K562 (cell line): ENCODE results near the gene CTNNBL1. TPM values are rescaled to one million over a fixed set of nuclear protein-coding genes. Genes with fewer than 3 reads are reported as not detected.
A peak's percentile ranks its signal among the peaks of the same experiment; 100 is the strongest.

ENCODE experiments used
- ATAC-seq: fragments of 200-7000 bp; cut with Tn5 transposase; 3 replicates; pipeline ENCODE4 v1.9.1; 2020; ENCODE audit warnings: moderate library complexity
- BruUV-seq: library from RNA; stranded (reverse); fragments of 400-500 nt; replicated peaks from 2 replicates; lab custom pipeline; 2021; lab: Mats Ljungman, UMichigan
- CTCF ChIA-PET: fragments of 300-600 bp; formaldehyde crosslinking; extraction: SDS; loops from one replicate; lab custom pipeline; 2021; ENCODE audit warnings: low intra/inter-chr PET ratio; lab: Yijun Ruan, JAX
- POLR2A ChIA-PET: fragments of 300-600, 350-650 bp; sonication (Branson Sonifier 250); formaldehyde crosslinking; extraction: SDS; loops from one replicate; lab custom pipeline; 2021; ENCODE audit warnings: antibody characterized with exemption, inconsistent platforms; lab: Yijun Ruan, JAX
- DNase-seq, 4 experiments: peaks; one replicate each; pipeline versions ENCODE4 v3.0.0 to v3.0.0-alpha.2; 2011 to 2018; ENCODE audit warnings: low spot score in 3 of 4, mixed read lengths in 3 of 4; ENCODE audit errors: extremely low read depth in 1 of 4
- FAIRE-seq: peaks from 2 replicates; lab custom pipeline; 2011; peaks lifted over from hg19 to GRCh38; lab: Jason Lieb, UNC
- H2AFZ ChIP-seq: 2 replicates; pipeline ENCODE4 v1.6.0; 2011; ENCODE audit warnings: low read depth, low read length, control low read depth, inconsistent platforms
- H3K27ac ChIP-seq: fragments of 200-600 bp; 3 replicates; pipeline ENCODE4 v1.8.0; 2011; ENCODE audit warnings: low read depth, mild to moderate bottlenecking, control low read depth, inconsistent platforms, low read length, moderate library complexity, mixed read lengths; ENCODE audit errors: extremely low read depth
- H3K27me3 ChIP-seq, 2 experiments: fragments of 300-600 bp in 1 of 2; 2 replicates in 1 of 2; 3 replicates in 1 of 2; pipeline versions ENCODE4 v1.6.0 to v1.8.0; 2011; ENCODE audit warnings: inconsistent platforms in 2 of 2, low read length in 2 of 2, mild to moderate bottlenecking in 1 of 2, mixed read lengths in 1 of 2, moderate library complexity in 1 of 2; ENCODE audit not compliant: control insufficient read depth in 2 of 2, insufficient read depth in 2 of 2
- H3K36me3 ChIP-seq: fragments of 300-600 bp; 3 replicates; pipeline ENCODE4 v1.8.0; 2011; ENCODE audit warnings: mild to moderate bottlenecking, low read length, inconsistent platforms; ENCODE audit not compliant: control insufficient read depth, insufficient read depth
- H3K4me1 ChIP-seq, 2 experiments: fragments of 200-600 bp in 1 of 2; replicated peaks in 1 of 2; 2 replicates in 1 of 2; 3 replicates in 1 of 2; pipeline versions ENCODE4 v1.5.1 to v1.8.0; 2011; ENCODE audit warnings: inconsistent platforms in 2 of 2, low read length in 2 of 2, mild to moderate bottlenecking in 1 of 2, mixed read lengths in 1 of 2, moderate library complexity in 1 of 2; ENCODE audit not compliant: control insufficient read depth in 2 of 2, insufficient read depth in 2 of 2
- H3K4me2 ChIP-seq: 2 replicates; pipeline ENCODE4 v1.6.1; 2011; ENCODE audit warnings: low read length, control low read depth, inconsistent platforms, mixed read lengths; ENCODE audit not compliant: insufficient read depth
- H3K4me3 ChIP-seq: fragments of 200-600 bp; sonication (generic), shearing (Covaris generic); 2 replicates; pipeline ENCODE4 v1.5.1; 2016; ENCODE audit warnings: control low read depth, inconsistent platforms
- H3K79me2 ChIP-seq: fragments of 200-600 bp; 3 replicates; pipeline ENCODE4 v1.8.0; 2011; ENCODE audit warnings: low read length, inconsistent platforms; ENCODE audit not compliant: control insufficient read depth, insufficient read depth
- H3K9ac ChIP-seq, 2 experiments: 2 replicates each; pipeline versions ENCODE4 v1.6.0 to v1.6.1; 2011; ENCODE audit warnings: low read depth in 2 of 2, low read length in 2 of 2, control low read depth in 1 of 2, inconsistent platforms in 1 of 2, mild to moderate bottlenecking in 1 of 2, mixed read lengths in 1 of 2; ENCODE audit not compliant: insufficient read depth in 1 of 2
- H3K9me1 ChIP-seq: one replicate; pipeline ENCODE4 v1.6.0; 2011; ENCODE audit warnings: inconsistent platforms, mild to moderate bottlenecking, low read length, moderate library complexity; ENCODE audit not compliant: control insufficient read depth, insufficient read depth
- H3K9me3 ChIP-seq: replicated peaks from 2 replicates; pipeline ENCODE4 v1.5.1; 2011; ENCODE audit warnings: low read depth, low read length, inconsistent platforms; ENCODE audit not compliant: control insufficient read depth, insufficient read depth
- H4K20me1 ChIP-seq: replicated peaks from 2 replicates; pipeline ENCODE4 v1.6.1; 2011; ENCODE audit warnings: low read length, inconsistent platforms, mixed read lengths; ENCODE audit not compliant: control insufficient read depth, insufficient read depth
- COPS2 ChIP-seq: fragments of 450-650 bp; conservative IDR thresholded peaks from 2 replicates; pipeline ENCODE4 v1.6.1; 2016; ENCODE audit warnings: mild to moderate bottlenecking, moderate library complexity
- KDM1A ChIP-seq, 2 experiments: fragments of 450-650 bp; IDR thresholded peaks; 2 replicates each; pipeline ENCODE4 v1.6.1; 2016; ENCODE audit warnings: mild to moderate bottlenecking in 2 of 2
- MAZ ChIP-seq, 2 experiments: fragments of 450-650 bp in 1 of 2; sonication (generic) in 1 of 2; formaldehyde crosslinking; IDR thresholded peaks in 1 of 2; conservative IDR thresholded peaks in 1 of 2; 2 replicates each; pipeline versions ENCODE4 v1.4.0 to v1.5.0; 2020; ENCODE audit warnings: mild to moderate bottlenecking in 1 of 2, missing genetic modification reagents in 1 of 2
- MCM2 ChIP-seq: fragments of 450-650 bp; IDR thresholded peaks from 2 replicates; pipeline ENCODE4 v1.6.1; 2017; ENCODE audit warnings: low read depth, mild to moderate bottlenecking
- SREBF2 ChIP-seq: sonication (generic); formaldehyde crosslinking; IDR thresholded peaks from 2 replicates; pipeline ENCODE4 v1.4.0; 2020; ENCODE audit warnings: mild to moderate bottlenecking, missing genetic modification reagents
- U2AF2 ChIP-seq: fragments of 200-400 bp; formaldehyde crosslinking; optimal IDR thresholded peaks from 2 replicates; pipeline ENCODE3; 2017; ENCODE audit warnings: low read depth, mild to moderate bottlenecking, low read length
- ZNF3 ChIP-seq: fragments of 250-450 bp; sonication (Bioruptor Pico); IDR thresholded peaks from 2 replicates; pipeline ENCODE4 v1.5.0; 2021; ENCODE audit warnings: mild to moderate bottlenecking, moderate library complexity
- ZNF668 ChIP-seq: fragments of 250-450 bp; sonication (Bioruptor Pico); IDR thresholded peaks from 2 replicates; pipeline ENCODE4 v1.8.0; 2022; ENCODE audit warnings: mild to moderate bottlenecking, inconsistent platforms
- WGBS: fragments of 100-300 bp; shearing (Covaris generic); methylation state at CpG from one replicate; pipeline ENCODE4 v1.1.6; 2016; ENCODE audit warnings: low coverage, mixed read lengths; ENCODE audit not compliant: insufficient coverage; ENCODE audit errors: missing lambda C conversion rate; 5-methylcytosine and 5-hydroxymethylcytosine counted together
- in situ Hi-C: fragments of 300-500 bp; cut with MboI; formaldehyde crosslinking; loops from 4 replicates; pipeline ENCODE4 v1.15.0; 2018; ENCODE audit warnings: inconsistent platforms, mixed read lengths
- intact Hi-C: fragments of 100-400 bp; cut with micrococcal nuclease; formaldehyde crosslinking; loops from 2 replicates; pipeline ENCODE4 v1.14.2; 2022
- polyA plus RNA-seq, 8 experiments: library from polyadenylated mRNA; depleted of rRNA in 4 of 8; stranded (reverse) in 5 of 8; unstranded in 3 of 8; fragments of >200 nt; fragmentation: Nextera tagmentation in 2 of 8; fragmentation: Illumina TruSeq in 1 of 8; extraction: Ambion mirVana in 2 of 8; extraction: Trizol in 1 of 8; gene quantifications; 2 replicates each; pipeline versions ENCODE4 v1.2.1 to v1.2.3, GENCODE V29; 2011 to 2014; ENCODE audit warnings: inconsistent platforms in 1 of 8, missing spikeins in 1 of 8
- total RNA-seq, 7 experiments: library from RNA; depleted of rRNA in 6 of 7; stranded (reverse); fragments of >200 nt in 6 of 7; fragmentation: Illumina TruSeq in 2 of 7; extraction: Trizol in 2 of 7; gene quantifications; 2 replicates each; pipeline versions ENCODE4 v1.2.1 to v1.2.3, GENCODE V29; 2011 to 2021; ENCODE audit warnings: low replicate concordance in 1 of 7
- TF ChIP-seq, protein P1 (sequence below), 2 experiments: IDR thresholded peaks in 1 of 2; conservative IDR thresholded peaks in 1 of 2; 2 replicates each; pipeline ENCODE4 v1.6.1; 2016; ENCODE audit warnings: low read depth in 2 of 2, mild to moderate bottlenecking in 1 of 2, missing compliant biosample characterization in 1 of 2, missing genetic modification characterization in 1 of 2, moderate library complexity in 1 of 2
- TF ChIP-seq, protein P2 (sequence below): fragments of 250-450 bp; sonication (Bioruptor Pico); IDR thresholded peaks from 2 replicates; pipeline ENCODE4 v1.9.0; 2021; ENCODE audit warnings: mild to moderate bottlenecking

Gene CTNNBL1
- total and polyA plus RNA-seq, 9 of the 15 experiments (the other 6 are each of a cell fraction or from before 2014, with no cell fraction given), result 32.4 to 85.6 (median 43.6) TPM

DNA sequence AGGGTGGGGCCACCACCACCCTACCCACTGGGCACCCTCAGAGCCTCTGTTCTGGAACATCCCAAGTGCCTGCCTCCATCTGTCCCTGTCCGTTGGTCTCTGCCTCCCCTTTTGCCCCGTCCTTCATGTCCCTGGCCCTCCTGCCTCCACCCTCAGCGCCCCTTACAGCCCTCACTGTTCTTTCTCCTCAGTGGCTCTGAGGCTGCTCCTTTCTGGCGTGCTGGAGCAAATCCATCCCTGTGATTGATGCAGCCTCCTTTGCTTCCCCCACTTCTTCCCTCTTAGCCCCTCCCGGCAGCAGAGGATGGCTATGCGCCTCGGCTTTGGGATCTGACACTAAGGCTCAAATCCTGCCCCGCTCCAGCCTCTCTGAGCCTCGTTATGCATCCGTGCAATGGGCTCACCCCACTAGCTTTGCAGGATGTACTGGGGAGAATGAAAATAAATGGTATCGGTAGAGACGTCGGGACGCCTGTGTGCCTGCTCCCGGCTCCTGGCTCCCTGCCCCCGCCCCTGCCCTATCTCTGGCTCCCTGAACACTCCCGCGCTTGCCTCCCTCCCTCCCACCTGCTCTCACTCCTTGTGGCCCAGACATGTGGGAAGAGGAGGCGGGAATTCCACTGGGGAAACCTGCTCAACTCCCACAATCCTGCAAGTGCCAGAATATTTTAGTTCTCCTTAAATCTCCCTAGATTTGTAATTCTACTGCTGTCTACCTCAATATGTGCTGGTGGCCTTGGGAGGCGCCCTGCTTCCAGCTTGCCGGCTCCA, 222.2 kb downstream of the CTNNBL1 start:
- no peak for FAIRE-seq
- ATAC-seq, result 0 out of 3 replicates have a peak, but pooled peaks have one; percentile 25
- in situ Hi-C loops, result no loop called here
- Histone ChIP-seq H3K27ac (no peak overlapping the region), H3K9ac (peak overlapping the region in 1 of 2 experiments; percentile 33; a peak in 1 of 4 replicates), H3K9me1 (peaks cover 3% of the 10 kb centered on the region), H3K9me3 (no peaks in the 10 kb centered on the region), H3K79me2 (no peaks in the 10 kb centered on the region), H3K4me1 (peaks cover 0 to 13% of the 10 kb centered on the region in 2 experiments; a peak in 2 of 5 replicates), H4K20me1 (peaks cover 11% of the 10 kb centered on the region; the same call in 1 of the 2 replicates)
- no TSS peak for BruUV-seq
- 4% methylated on average over 21 of the region's 21 CpGs for WGBS
- peak in 3 of 4 experiments; percentile 38 to 54 (median 53) for DNase-seq
- TF ChIP-seq KDM1A (IDR thresholded peaks at IDR 0.05) (no peak), ZNF668 (CRISPR knock-in tag) (no peak), MAZ (CRISPR knock-in tag; conservative IDR thresholded peaks at IDR 0.05 in 1 of 2, IDR thresholded peaks at IDR 0.05 in 1 of 2) (no peak), U2AF2 (no peak), COPS2 (no peak), SREBF2 (CRISPR knock-in tag) (no peak), MCM2 (no peak), ZNF3 (CRISPR knock-in tag) (no peak)
- TF ChIP-seq, protein P1, sequence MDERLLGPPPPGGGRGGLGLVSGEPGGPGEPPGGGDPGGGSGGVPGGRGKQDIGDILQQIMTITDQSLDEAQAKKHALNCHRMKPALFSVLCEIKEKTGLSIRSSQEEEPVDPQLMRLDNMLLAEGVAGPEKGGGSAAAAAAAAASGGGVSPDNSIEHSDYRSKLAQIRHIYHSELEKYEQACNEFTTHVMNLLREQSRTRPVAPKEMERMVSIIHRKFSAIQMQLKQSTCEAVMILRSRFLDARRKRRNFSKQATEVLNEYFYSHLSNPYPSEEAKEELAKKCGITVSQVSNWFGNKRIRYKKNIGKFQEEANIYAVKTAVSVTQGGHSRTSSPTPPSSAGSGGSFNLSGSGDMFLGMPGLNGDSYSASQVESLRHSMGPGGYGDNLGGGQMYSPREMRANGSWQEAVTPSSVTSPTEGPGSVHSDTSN (CRISPR knock-in tag; IDR thresholded peaks at IDR 0.05; ENCODE audit: low read depth), result no peak
- TF ChIP-seq, protein P1 (tag; conservative IDR thresholded peaks at IDR 0.05; ENCODE audit: low read depth), result no peak
- TF ChIP-seq, protein P2, sequence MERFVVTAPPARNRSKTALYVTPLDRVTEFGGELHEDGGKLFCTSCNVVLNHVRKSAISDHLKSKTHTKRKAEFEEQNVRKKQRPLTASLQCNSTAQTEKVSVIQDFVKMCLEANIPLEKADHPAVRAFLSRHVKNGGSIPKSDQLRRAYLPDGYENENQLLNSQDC (CRISPR knock-in tag), result no peak
- TF ChIP-seq, all 486 proteins: peak for 0
- Histone ChIP-seq H3K27me3 (peaks cover 44 to 96% of the 10 kb centered on the region in 2 experiments), H3K4me2 (no peak overlapping the region), H3K4me3 (no peak overlapping the region), H2AFZ (no peak overlapping the region), H3K36me3 (no peaks in the 10 kb centered on the region)
- POLR2A ChIA-PET, result interaction anchor here (0.7 kb wide), 1 partner anchor 392 kb away, joined by 3 read pairs; no protein-coding TSS in a partner anchor
- intact Hi-C loops, result no loop called here
- CTCF ChIA-PET, result no interaction called here
